Measurements from ENCODE around the gene RNF10.

- TF ChIP-seq EZH2 (IDR thresholded peaks at IDR 0.05) (no peak), POLR2AphosphoS5 (IDR thresholded peaks at IDR 0.05; ENCODE audit: borderline replicate concordance, low read depth, low read length) (no peak)
These were observed 1.4 kb upstream of the RNF10 start for GRCh38 chr12:120532701-120533238.

Data from SK-N-MC (cell line).